GM19372 (cell line): ENCODE results near the gene WDR54.
"Not testable (repeated sequence)": the region's sequence is repeated elsewhere in the genome, so short reads cannot be mapped to it uniquely, and the experiment has no call there.

Experiments
- ATAC-seq: cut with Tn5 transposase; IDR thresholded peaks from one replicate; pipeline ENCODE4 v1.9.1; 2021; ENCODE audit warnings: mild to moderate bottlenecking, low read depth, moderate library complexity; ENCODE audit not compliant: unreplicated experiment

Gene WDR54

DNA sequence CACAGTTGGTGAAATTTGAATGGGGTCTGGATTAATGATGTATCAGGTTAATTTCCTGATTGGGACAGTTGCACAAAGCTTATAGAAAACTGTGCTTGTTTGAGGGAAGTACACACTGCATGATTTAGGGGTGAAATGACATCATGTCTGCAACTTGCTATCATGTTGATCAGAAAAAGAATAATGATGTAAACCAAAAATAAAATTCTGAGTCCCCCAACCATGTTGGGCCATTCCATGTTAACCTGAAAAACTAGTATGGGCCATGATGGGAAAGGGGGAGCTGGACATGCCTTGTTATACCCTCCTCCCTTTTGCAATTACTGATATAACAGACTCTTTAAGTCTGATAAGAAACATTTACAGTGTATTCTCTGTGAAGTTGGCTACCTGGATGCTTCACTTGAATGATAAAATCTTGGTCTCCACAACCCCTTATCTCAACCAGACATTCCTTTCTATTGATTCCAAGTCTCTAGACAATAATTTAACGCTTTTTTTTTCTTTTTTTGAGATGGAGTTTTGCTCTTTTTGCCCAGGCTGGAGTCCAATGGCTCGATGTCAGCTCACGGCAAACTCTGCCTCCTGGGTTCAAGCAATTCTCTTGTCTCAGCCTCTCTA, 29.1 kb downstream of the WDR54 start:
- ATAC-seq, result no peak

DNA sequence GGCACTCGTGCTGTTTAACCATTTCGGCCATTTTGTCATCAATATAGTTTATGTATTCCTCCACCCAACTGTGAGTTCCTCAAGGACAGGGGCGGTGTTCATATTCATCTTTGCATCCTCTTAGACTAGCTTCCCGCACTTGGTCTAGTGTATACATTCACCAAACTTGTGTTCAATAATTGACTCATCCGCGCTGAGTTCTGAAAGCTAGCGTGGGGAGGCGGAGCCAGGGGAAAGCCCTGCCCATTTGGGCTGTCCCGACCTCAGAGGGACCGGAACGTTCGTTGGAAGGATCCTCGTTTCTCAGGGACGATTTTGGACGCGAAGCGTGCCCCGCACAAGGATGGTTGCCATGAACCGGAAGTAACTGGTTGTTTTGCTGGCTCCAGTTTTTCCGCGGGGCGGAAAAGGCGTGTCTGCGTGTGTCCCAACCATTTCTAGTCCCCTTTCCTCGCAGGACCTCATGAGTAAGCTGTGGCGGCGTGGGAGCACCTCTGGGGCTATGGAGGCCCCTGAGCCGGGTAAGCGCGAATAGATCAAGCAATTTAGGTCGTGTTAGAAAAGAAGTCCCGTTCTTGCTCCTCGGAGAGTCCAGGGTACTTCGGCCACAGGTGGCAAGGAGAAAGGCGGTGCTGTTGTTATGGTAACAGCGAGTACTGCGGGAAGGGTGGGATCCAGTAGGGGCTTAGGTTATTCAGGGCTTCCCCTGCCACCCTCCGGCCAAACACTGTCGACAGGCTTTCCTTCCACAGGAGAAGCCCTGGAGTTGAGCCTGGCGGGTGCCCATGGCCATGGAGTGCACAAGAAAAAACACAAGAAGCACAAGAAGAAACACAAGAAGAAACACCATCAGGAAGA, 33.4 kb downstream of the WDR54 start, which contains the start of gene INO80B:
INO80B (plus strand) TSS at position 434 of the 858 bp plus-strand sequence; CDS start at position 464, 30 bp downstream.
- ATAC-seq, result peak; percentile 37

DNA sequence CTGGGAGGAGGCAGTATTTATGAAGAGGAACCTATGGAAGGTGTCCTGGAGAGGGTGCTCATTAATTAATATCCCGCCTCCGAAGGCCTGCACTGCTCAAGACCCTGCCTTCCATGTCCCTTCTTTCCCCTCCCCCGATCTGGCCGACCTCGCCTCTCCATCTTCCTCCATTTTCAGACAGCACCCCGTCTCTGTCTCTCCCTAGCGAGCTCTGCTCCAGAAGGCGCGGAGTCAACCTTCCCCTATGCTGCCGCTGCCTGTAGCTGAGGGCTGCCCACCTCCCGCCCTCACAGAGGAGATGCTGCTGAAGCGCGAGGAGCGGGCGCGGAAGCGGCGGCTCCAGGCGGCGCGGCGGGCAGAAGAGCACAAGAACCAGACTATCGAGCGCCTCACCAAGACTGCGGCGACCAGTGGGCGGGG, 35.6 kb downstream of the WDR54 start:
- no peak for ATAC-seq

GRCh38 chr2:74457549-74458131, 36.1 kb downstream of the WDR54 start:
- peak; percentile 34 for ATAC-seq

- ATAC-seq, result peak; percentile 76
Measured at GRCh38 chr2:74458132-74458937, 36.8 kb downstream of the WDR54 start, which contains the start of gene WBP1. TSS of gene WBP1 (plus strand) at chr2:74458438. CDS start at chr2:74458603, 165 bp downstream.

DNA sequence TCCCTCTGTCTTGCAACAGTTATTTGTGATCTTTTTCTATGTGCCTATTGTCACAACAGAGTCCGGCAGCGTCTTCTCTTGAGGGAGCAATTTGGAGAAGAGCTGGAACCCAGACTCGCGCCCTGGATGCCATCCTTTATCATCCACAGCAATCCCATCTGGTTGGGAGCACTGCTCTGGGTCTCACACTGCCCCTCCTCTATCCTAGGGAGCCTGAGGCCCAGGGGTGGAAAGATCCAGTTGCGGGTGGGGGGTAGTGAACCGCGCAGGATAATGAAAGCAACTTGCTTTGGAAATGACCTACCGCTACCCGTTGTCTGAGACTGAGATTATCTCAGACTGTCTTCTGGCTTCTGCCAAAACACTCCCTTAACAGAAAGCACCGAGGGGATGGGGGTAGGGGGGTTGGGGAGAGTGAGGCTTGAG, 37.4 kb downstream of the WDR54 start:
- no peak for ATAC-seq

DNA sequence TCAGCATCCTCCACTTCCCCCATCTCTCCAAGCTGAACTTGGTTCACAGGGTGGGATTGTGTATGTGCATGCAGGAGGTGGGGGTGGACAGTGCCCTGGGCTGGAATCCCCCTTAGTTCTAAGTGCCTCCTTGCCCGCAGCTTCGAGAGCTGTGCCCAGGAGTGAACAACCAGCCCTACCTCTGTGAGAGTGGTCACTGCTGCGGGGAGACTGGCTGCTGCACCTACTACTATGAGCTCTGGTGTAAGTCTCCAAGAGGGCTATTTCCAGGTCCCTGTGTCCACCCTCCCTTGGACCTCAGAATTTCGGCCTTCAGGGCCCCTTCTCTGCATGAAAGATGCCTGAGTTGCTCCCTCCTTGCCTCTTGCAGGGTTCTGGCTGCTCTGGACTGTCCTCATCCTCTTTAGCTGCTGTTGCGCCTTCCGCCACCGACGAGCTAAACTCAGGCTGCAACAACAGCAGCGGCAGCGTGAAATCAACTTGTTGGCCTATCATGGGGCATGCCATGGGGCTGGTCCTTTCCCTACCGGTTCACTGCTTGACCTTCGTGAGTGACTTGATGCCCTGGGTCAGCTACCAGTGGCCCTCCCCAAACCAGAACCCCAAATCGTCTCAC, 38.1 kb downstream of the WDR54 start:
- ATAC-seq, result not testable (repeated sequence)

- not testable (repeated sequence) for ATAC-seq
Measured at GRCh38 chr2:74460187-74460586, 38.7 kb downstream of the WDR54 start.

- ATAC-seq, result no peak
Measured at GRCh38 chr2:74461187-74462053, 39.9 kb downstream of the WDR54 start.

DNA sequence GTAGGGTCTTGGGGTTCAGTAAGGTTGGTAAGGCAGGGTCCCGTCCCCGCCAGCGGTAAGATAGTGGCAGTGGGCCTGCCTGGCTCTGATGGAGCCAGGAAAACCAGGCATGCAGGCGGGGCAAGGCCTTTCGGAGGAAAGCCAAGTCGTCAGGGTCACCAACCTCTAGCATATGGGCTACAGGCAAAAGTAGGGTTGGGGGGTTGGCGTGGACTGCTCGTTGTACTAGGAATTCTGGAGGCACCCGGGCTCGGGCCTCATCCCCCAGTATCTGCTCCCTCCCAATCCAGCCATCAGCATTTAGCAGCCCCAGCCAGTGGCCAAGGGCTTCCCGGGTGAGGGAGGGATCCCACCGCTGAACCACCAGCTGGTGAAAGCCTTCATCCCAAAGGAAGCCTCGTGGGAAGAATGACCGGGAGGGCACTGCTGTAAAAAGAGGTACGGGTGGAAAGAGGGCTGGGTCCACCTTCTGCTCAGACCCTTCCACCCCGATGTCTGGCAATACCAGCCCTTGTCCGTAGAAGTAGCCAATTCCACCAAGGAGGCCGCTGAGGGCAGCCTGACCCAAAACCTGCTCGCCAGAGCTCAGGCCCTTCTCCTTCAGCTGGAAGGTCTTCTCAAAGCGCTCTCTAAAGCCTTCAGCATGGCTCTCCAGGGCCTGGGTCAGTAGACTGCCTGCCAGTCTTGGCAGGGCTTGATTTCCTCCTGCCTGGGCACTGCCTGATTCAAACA, 40.7 kb downstream of the WDR54 start:
- ATAC-seq, result no peak

GRCh38 chr2:74462786-74463105, 41.2 kb downstream of the WDR54 start:
- ATAC-seq, result no peak

- ATAC-seq, result no peak
Measured at GRCh38 chr2:74464406-74464805, 42.9 kb downstream of the WDR54 start.

- not testable (repeated sequence) for ATAC-seq
Measured at GRCh38 chr2:74470742-74471141, 49.2 kb downstream of the WDR54 start.

GRCh38 chr2:74471332-74472065, 50.0 kb downstream of the WDR54 start:
- no peak for ATAC-seq

DNA sequence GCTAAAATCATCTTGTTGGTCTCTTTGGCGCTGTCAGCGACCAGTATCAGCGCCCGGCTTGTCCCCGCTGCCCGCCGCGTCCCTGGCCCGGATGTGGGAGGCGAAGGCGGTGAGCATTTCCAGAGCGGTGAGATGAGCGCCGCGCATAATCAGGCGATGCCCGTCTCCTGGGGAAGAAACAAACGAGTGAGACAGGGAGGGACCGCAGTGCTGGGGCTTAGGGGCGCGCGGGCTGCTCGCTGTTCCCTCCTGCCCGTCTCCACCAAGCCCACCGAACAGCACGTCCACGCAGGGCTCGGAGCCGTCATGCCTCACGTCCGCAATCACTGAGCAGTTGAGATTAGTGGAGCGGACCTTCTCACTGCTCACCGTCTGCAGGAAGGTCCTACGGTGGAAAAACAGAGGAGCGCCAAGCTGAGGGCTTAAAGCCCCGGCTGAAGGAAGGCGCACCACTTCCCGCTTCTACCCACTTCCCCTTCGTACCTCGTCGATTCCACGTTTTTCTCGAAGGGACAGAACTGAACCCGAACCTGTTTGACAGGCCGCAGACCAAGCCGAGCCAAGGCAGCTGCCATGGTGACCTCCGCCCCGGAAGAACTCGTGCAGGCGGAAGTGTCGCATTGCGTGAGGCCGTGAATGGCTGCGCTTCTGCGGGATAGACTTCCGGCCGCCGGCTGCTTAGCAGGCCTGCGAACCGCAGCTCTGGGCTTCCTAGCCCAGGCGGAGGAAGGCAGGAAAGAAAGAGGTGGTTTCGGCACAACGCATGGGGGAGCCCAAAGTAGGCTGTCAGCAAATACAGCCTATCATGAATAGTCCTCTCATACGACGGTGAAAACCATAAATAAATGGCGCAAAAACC, 50.8 kb downstream of the WDR54 start, which contains the start of gene MRPL53:
MRPL53 (minus strand) TSS at position 595 of the 859 bp plus-strand sequence; CDS start at position 575, 20 bp downstream.
- ATAC-seq, result peak; percentile 87

- no peak for ATAC-seq
Measured at GRCh38 chr2:74472945-74473258, 51.4 kb downstream of the WDR54 start.

- ATAC-seq, result no peak
Measured at GRCh38 chr2:74474481-74474880, 53.0 kb downstream of the WDR54 start.
